Kidney (tissue), 14 donors: Measurements from ENCODE around the gene CLCN2. TPM values are rescaled to one million over a fixed set of nuclear protein-coding genes. Genes with fewer than 3 reads are reported as not detected.

Experiments used
- DNase-seq, 5 donors: peaks; one replicate each; pipeline ENCODE4 v3.0.0-alpha.2; 2013 to 2020
- FAIRE-seq: peaks from 2 replicates; lab custom pipeline; 2012; peaks lifted over from hg19 to GRCh38; lab: Jason Lieb, UNC
- H3K27ac ChIP-seq, 2 donors: one replicate each; pipeline ENCODE4 v1.7.0; 2013; ENCODE audit warnings: low read depth in 2 of 2, low read length in 2 of 2, inconsistent platforms in 1 of 2
- H3K27me3 ChIP-seq: one replicate; pipeline ENCODE4 v1.7.1; 2013; ENCODE audit warnings: low read length, inconsistent platforms; ENCODE audit not compliant: control insufficient read depth, insufficient read depth
- H3K36me3 ChIP-seq, 3 donors: one replicate each; pipeline versions ENCODE4 v1.7.0 to v1.7.1; 2013; ENCODE audit warnings: low read length in 3 of 3, control low read depth in 1 of 3, inconsistent platforms in 1 of 3; ENCODE audit not compliant: insufficient read depth in 3 of 3, control insufficient read depth in 2 of 3
- H3K4me1 ChIP-seq, 3 donors: one replicate each; pipeline versions ENCODE4 v1.7.0 to v1.7.1; 2013; ENCODE audit warnings: low read length in 3 of 3, inconsistent platforms in 1 of 3, low read depth in 1 of 3; ENCODE audit not compliant: control insufficient read depth in 2 of 3, insufficient read depth in 2 of 3
- H3K4me3 ChIP-seq, 3 donors: one replicate each; pipeline versions ENCODE4 v1.7.0 to v1.8.1; 2013; ENCODE audit warnings: low read length in 3 of 3, control low read depth in 1 of 3, inconsistent platforms in 1 of 3
- H3K9ac ChIP-seq, 3 donors: one replicate each; pipeline versions ENCODE4 v1.7.0 to v1.7.1; 2013; ENCODE audit warnings: low read length in 3 of 3, control low read depth in 1 of 3, inconsistent platforms in 1 of 3
- H3K9me3 ChIP-seq, 3 donors: one replicate each; pipeline versions ENCODE4 v1.7.0 to v1.7.1; 2013; ENCODE audit warnings: low read length in 3 of 3, control low read depth in 1 of 3, inconsistent platforms in 1 of 3; ENCODE audit not compliant: control insufficient read depth in 2 of 3, insufficient read depth in 1 of 3
- intact Hi-C: fragments of 100-400 bp; cut with DNase I; formaldehyde crosslinking; loops from one replicate; pipeline ENCODE4 v1.11.1; 2022
- polyA plus RNA-seq: library from polyadenylated mRNA; stranded (reverse); fragments of 350-450 nt; fragmentation: Illumina TruSeq; extraction: RNeasy Lipid Tissue Mini Kit (QIAGEN cat#74804); gene quantifications from one replicate; pipeline ENCODE4 v1.2.3, GENCODE V29; 2014; ENCODE audit warnings: low read depth, low replicate concordance; ENCODE audit not compliant: insufficient read depth
- total RNA-seq: library from RNA; stranded (reverse); fragmentation: NEBNext Ultra II Directional; extraction: Animal tissue kit (Norgen Biotek cat#: 25700); gene quantifications from one replicate; pipeline ENCODE4 v1.2.1, GENCODE V29; 2021
- TF ChIP-seq, protein P1 (sequence below): IDR thresholded peaks from 3 replicates; pipeline ENCODE4 v1.5.1; 2012; ENCODE audit warnings: mild to moderate bottlenecking, moderate library complexity, borderline replicate concordance; ENCODE audit not compliant: insufficient read depth; ENCODE audit errors: extremely low read depth
- donor health status: control.
- donor health status: control.
- donor health status: control.
- donor health status: control.
- donor health status: control.
- donor health status: DM: yes; HTN: yes; CAD: no.
- donor health status: Normal renal cell carcinoma (clear cell type).

The CLCN2 gene
- total and polyA plus RNA-seq, 2 donors from 2014 or later, result 6.4 to 10.4 TPM

DNA sequence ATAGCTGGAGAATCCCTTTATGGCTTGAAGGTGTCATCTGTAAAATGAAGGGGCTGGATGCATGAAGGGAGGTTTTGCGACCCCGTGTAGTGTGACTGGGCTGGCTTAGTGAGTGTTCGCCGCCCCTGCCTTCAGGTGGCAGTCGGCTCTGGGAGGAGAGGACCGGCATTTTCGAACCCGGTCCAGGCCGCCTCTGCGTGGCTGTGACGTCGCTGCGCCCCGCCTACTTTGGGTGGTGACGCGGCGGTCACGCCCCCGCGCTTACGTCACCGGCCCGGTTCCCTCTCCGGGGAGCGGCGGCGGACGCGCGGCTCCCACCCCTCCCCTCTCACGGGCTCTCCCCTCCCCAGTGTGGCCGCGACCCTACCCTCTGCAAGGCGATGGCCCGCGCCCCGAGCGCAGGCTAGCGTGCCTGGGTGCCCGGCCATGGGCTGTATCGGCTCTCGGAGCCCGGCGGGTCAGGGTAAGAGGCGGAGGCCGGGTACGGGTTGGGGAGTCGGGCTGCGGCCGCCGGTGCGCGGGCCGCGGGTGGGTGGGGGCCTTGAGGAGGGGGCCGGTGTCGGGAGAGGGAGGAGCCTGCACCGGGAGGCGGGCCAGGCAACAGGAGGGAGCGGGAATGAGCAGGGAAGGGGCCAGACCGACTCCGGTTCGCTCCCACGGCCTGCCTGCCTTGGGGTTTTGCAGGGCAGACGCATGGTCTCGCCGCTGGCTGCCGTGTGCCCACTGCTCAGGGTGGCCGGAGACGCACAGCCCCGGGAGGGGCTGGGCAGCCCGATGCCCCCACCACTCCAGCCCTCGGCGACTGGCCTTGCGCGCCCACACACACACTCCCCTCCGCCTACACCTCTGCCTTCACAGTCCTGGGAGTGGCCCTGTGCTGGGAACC lies 25.5 kb downstream of the CLCN2 start:
- intact Hi-C loops, result no loop called here
- Histone ChIP-seq H3K9me3 (no peaks in the 10 kb centered on the region), H3K27ac (peak overlapping the region; percentile 93 to 95), H3K4me3 (peak overlapping the region; percentile 64 to 84 (median 83)), H3K4me1 (peaks cover 0 to 29% (median 11%) of the 10 kb centered on the region in 3 donors), H3K9ac (peak overlapping the region; percentile 29 to 78 (median 77)), H3K27me3 (no peaks in the 10 kb centered on the region), H3K36me3 (peaks cover 18 to 42% (median 31%) of the 10 kb centered on the region in 3 donors)
- TF ChIP-seq, protein P1, sequence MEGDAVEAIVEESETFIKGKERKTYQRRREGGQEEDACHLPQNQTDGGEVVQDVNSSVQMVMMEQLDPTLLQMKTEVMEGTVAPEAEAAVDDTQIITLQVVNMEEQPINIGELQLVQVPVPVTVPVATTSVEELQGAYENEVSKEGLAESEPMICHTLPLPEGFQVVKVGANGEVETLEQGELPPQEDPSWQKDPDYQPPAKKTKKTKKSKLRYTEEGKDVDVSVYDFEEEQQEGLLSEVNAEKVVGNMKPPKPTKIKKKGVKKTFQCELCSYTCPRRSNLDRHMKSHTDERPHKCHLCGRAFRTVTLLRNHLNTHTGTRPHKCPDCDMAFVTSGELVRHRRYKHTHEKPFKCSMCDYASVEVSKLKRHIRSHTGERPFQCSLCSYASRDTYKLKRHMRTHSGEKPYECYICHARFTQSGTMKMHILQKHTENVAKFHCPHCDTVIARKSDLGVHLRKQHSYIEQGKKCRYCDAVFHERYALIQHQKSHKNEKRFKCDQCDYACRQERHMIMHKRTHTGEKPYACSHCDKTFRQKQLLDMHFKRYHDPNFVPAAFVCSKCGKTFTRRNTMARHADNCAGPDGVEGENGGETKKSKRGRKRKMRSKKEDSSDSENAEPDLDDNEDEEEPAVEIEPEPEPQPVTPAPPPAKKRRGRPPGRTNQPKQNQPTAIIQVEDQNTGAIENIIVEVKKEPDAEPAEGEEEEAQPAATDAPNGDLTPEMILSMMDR, result no peak
- DNase-seq (peak; percentile 88 to 95 (median 91)), FAIRE-seq (no peak)

DNA sequence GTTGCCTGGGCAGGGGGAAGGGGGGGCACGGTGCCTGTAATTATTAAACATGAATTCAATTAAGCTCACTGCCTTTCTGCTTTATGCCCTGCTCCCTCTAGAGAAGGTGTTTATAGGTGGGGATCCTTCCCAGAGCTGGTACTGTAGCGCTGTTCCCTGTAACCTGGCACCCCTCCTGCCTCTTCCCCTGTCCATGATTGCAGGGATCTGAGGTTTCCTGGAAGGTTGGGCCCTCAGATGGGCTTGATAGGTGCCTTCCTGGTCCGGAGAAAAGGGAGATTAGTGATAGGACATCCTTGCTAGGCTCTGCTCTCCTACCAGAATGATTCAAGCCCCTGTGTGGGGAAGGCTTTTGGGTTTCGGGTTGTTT lies 26.1 kb downstream of the CLCN2 start:
- Histone ChIP-seq H3K4me3 (peak overlapping the region; percentile 15 to 84 (median 64)), H3K9me3 (no peaks in the 10 kb centered on the region), H3K27me3 (no peaks in the 10 kb centered on the region), H3K36me3 (peaks cover 18 to 43% (median 32%) of the 10 kb centered on the region in 3 donors), H3K9ac (peak overlapping the region in 2 of 3 donors; percentile 29 to 78), H3K27ac (peak overlapping the region; percentile 93 to 95), H3K4me1 (peaks cover 0 to 29% (median 11%) of the 10 kb centered on the region in 3 donors)
- TF ChIP-seq, protein P1, result no peak
- DNase-seq, result no peak
- FAIRE-seq, result no peak
- intact Hi-C loops, result no loop called here

DNA sequence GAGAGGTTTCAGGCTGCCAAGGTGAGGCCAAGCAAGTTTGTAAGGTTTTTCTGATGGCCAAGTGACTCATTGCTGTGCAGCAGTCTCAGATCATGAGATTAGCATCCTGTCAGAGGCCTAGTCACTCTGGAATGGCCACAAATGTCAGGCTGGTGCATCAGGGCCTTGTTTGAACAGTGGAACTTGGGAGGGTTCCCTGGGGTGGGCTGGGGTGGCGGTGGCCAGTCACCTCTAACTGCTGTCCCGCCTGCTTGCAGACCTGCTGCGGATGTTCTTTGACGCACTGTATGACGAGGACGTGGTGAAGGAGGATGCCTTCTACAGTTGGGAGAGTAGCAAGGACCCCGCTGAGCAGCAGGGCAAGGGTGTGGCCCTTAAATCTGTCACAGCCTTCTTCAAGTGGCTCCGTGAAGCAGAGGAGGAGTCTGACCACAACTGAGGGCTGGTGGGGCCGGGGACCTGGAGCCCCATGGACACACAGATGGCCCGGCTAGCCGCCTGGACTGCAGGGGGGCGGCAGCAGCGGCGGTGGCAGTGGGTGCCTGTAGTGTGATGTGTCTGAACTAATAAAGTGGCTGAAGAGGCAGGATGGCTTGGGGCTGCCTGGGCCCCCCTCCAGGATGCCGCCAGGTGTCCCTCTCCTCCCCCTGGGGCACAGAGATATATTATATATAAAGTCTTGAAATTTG lies 26.8 kb downstream of the CLCN2 start:
- Histone ChIP-seq H3K9me3 (no peaks in the 10 kb centered on the region), H3K36me3 (peaks cover 18 to 47% (median 34%) of the 10 kb centered on the region in 3 donors), H3K4me3 (no peak overlapping the region), H3K27ac (peak overlapping the region; percentile 14 to 95), H3K4me1 (peaks cover 0 to 29% (median 11%) of the 10 kb centered on the region in 3 donors), H3K27me3 (no peaks in the 10 kb centered on the region), H3K9ac (no peak overlapping the region)
- DNase-seq (peak in 1 of 5 donors; percentile 73), FAIRE-seq (no peak)
- TF ChIP-seq, protein P1, result no peak
- intact Hi-C loops, result no loop called here
